HFF-Myc (cell line): Measurements from ENCODE around the gene MPPED2.

Experiments
- DNase-seq: peaks from one replicate; pipeline ENCODE4 v3.0.0-alpha.2; 2011; ENCODE audit warnings: low read depth; ENCODE audit errors: extremely low read depth
- H3K4me3 ChIP-seq: replicated peaks from 2 replicates; pipeline ENCODE4 v1.5.1; 2011; ENCODE audit warnings: low read depth, mild to moderate bottlenecking, control low read depth, low read length
- TF ChIP-seq, protein P1 (sequence below): IDR thresholded peaks from 2 replicates; pipeline ENCODE4 v1.5.1; 2012; ENCODE audit warnings: mild to moderate bottlenecking, low read depth, low read length, control low read depth; ENCODE audit errors: missing control alignments

Gene MPPED2

DNA sequence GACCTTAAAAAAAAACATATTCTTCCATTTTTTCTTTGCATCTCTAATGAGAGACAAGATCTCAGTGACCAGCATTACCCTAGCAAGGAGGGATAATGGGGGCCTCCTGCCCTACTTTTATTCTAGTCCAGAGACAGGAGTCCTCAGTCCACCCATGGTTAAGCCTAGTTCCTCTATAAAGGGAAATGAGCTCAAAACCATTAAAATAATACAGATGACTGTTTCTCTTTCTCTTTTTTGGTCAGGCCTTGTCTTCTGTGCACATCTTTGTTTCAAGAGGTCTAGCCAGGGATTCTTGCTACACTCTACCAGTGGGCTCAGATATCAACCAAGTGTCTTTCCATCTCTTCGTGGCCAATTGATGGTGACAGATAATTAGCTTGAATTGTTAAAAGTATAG is 73.1 kb downstream of the MPPED2 start:
- DNase-seq, result no peak
- no peak overlapping the region for H3K4me3 ChIP-seq
- TF ChIP-seq, protein P1, sequence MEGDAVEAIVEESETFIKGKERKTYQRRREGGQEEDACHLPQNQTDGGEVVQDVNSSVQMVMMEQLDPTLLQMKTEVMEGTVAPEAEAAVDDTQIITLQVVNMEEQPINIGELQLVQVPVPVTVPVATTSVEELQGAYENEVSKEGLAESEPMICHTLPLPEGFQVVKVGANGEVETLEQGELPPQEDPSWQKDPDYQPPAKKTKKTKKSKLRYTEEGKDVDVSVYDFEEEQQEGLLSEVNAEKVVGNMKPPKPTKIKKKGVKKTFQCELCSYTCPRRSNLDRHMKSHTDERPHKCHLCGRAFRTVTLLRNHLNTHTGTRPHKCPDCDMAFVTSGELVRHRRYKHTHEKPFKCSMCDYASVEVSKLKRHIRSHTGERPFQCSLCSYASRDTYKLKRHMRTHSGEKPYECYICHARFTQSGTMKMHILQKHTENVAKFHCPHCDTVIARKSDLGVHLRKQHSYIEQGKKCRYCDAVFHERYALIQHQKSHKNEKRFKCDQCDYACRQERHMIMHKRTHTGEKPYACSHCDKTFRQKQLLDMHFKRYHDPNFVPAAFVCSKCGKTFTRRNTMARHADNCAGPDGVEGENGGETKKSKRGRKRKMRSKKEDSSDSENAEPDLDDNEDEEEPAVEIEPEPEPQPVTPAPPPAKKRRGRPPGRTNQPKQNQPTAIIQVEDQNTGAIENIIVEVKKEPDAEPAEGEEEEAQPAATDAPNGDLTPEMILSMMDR, result no peak

DNA sequence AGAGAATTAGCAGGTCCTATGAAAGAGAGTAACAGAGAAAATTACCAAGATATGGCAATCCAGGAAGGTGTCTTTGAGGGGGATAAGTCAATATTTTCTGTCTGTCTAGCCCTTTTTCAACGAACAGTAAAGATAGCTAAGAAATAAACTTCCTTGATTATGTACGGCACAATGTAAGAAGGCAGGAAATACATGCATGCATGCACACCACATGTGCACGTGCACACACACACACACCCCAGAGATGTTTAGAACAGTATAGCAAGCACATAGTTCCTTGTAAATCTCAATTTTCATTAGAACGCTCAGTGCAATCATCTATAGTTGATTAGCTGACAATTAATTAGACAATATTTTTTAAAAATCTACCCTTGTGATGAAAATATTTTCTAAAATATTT is 74.7 kb downstream of the MPPED2 start:
- TF ChIP-seq, protein P1, result no peak
- no peak for DNase-seq
- H3K4me3 ChIP-seq, result no peak overlapping the region

DNA sequence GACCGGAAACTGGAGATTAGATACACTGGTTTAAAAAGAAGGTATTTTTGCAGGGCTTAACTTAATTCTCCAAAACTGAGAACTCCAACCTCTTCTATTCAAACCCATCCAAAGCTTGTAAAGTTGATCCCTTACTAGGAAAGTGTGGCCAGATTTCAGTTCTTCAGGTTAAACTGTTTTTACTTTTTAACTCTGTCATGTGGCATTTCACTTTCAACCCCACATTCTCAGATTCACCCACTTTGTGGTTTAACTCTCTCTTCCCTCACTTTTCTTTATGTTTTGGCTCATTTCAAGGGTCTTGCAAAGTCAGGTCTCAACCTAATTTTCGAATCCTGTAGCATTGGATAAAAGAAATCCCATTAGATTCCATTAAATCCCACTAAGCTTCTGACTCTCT is 75.4 kb downstream of the MPPED2 start:
- TF ChIP-seq, protein P1, result no peak
- DNase-seq, result no peak

DNA sequence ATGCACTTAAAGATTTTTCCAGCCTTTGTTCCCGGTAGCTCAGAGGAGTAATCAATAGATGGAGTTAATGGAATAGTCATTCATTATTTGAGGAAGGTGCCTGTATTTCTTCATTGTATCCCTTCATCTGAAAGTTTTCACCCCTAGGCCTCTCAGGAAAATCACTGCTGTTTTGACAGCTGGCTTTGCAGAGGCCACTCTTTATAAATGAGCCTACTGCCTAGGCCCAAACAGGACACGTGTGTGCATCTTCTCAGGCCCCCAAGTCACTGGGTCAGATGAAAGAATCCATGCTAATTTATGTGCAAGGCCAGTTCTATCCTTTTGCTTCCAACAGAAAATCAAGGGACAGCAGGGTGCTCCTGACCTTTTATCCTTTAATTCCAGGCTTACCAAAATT is 76.8 kb downstream of the MPPED2 start:
- no peak for DNase-seq
- H3K4me3 ChIP-seq, result no peak overlapping the region
- TF ChIP-seq, protein P1, result no peak

More for the DNA sequence above, 75.4 kb downstream of the MPPED2 start:
- no peak overlapping the region for H3K4me3 ChIP-seq

DNA sequence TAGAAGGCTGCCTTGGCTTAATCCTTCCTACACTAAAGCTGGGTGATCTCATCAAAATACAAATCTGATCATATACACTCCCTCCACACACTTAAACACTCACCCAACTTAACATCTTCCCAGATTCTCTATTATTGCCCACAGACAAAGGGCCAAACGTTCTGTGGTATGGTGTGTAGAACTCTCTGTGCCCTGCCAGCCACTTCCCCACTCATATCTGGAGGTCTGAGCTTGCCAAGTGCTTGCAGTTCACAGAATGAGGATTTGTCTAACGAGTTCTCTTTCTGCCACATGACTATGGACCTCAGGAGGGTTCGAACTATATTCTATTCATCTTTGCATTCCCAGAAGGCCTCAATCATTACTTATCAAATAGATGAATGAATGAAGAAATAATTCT is 77.6 kb downstream of the MPPED2 start:
- no peak overlapping the region for H3K4me3 ChIP-seq
- no peak for DNase-seq
- TF ChIP-seq, protein P1, result no peak

DNA sequence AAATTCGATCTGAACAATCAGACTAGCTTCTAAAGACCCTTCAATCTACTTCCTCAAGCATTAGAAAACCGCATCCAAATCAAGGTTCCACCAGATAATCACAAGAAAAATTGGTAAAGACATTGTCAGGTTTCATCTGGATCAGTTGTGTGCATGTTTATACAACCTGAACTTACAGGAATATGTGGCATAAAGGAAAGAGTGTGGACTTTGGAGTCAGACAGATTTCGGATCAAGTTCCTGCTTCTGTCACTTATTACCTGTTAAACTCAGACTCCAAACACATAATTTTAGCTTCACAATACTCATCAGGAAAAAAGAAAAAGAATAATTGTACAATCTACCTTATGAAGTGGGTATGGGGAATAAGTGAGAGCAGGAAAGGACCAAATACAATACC is 80.5 kb downstream of the MPPED2 start:
- H3K4me3 ChIP-seq, result no peak overlapping the region
- DNase-seq, result no peak
- TF ChIP-seq, protein P1, result no peak

DNA sequence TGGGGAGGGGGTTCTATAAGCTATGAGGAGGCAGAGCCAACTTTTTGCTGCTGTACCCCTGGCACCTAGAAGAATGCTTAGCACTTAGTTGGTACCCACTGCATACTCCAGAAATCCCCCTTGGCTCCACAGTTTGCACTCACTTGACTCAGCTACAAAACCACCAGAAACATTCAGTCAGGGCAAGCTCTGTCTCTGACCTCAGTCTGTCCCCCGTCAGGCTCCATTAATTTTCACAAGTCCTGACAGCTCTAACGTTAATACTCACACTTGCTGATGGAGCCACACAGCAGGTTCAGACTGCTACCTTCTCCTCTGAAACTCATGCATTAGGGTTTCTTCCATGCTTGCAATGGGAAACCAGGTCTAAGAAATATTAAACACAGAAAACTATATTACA is 81.7 kb downstream of the MPPED2 start:
- no peak for DNase-seq
- TF ChIP-seq, protein P1, result no peak
- no peak overlapping the region for H3K4me3 ChIP-seq
